ENCODE measurements around the gene CPT1B. TPM values are rescaled to one million over a fixed set of nuclear protein-coding genes. Genes with fewer than 3 reads are reported as not detected.
"Not testable (repeated sequence)": the region's sequence is repeated elsewhere in the genome, so short reads cannot be mapped to it uniquely, and the experiment has no call there.

The CPT1B gene
- total RNA-seq, 1 donor from 2014 or later: 27.1 TPM

GRCh38 chr22:50548040-50548920 is 29.9 kb downstream of the CPT1B start:
- peaks cover 5 to 16% (median 5%) of the 10 kb centered on the region in 3 donors for H3K4me1 ChIP-seq (ENCODE audit: control insufficient read depth in 3 of 3, insufficient read depth in 3 of 3, low read length in 3 of 3)
- no peak overlapping the region for H3K4me3 ChIP-seq (ENCODE audit: low read length in 3 of 3)
- peaks cover 50 to 75% (median 62%) of the 10 kb centered on the region in 3 donors for H3K27me3 ChIP-seq (ENCODE audit: control insufficient read depth in 3 of 3, insufficient read depth in 3 of 3, low read length in 3 of 3)
- H3K27ac ChIP-seq (ENCODE audit: low read depth, low read length): no peak overlapping the region
- no peaks in the 10 kb centered on the region for H3K36me3 ChIP-seq (ENCODE audit: control insufficient read depth in 3 of 3, insufficient read depth in 3 of 3, low read length in 3 of 3)
- no peak overlapping the region for H3K9ac ChIP-seq (ENCODE audit: low read depth in 1 of 3, low read length in 3 of 3)
- H3K9me3 ChIP-seq (ENCODE audit: control insufficient read depth in 3 of 3, low read length in 3 of 3): no peaks in the 10 kb centered on the region

- H3K27me3 ChIP-seq (ENCODE audit: control insufficient read depth in 3 of 3, insufficient read depth in 3 of 3, low read length in 3 of 3): peaks cover 53 to 75% (median 62%) of the 10 kb centered on the region in 3 donors
These were observed 30.8 kb downstream of the CPT1B start for GRCh38 chr22:50547263-50547985.

GRCh38 chr22:50546326-50547262 is 31.6 kb downstream of the CPT1B start:
- Histone ChIP-seq H3K27me3 (ENCODE audit: control insufficient read depth in 3 of 3, insufficient read depth in 3 of 3, low read length in 3 of 3) (peaks cover 54 to 69% (median 59%) of the 10 kb centered on the region in 3 donors), H3K9ac (ENCODE audit: low read depth in 1 of 3, low read length in 3 of 3) (no peak overlapping the region), H3K4me3 (ENCODE audit: low read length in 3 of 3) (no peak overlapping the region), H3K27ac (ENCODE audit: low read depth, low read length) (no peak overlapping the region), H3K9me3 (ENCODE audit: control insufficient read depth in 3 of 3, low read length in 3 of 3) (no peaks in the 10 kb centered on the region), H3K36me3 (ENCODE audit: control insufficient read depth in 3 of 3, insufficient read depth in 3 of 3, low read length in 3 of 3) (no peaks in the 10 kb centered on the region), H3K4me1 (ENCODE audit: control insufficient read depth in 3 of 3, insufficient read depth in 3 of 3, low read length in 3 of 3) (peaks cover 5 to 16% (median 5%) of the 10 kb centered on the region in 3 donors)

More at GRCh38 chr22:50547263-50547985, 30.8 kb downstream of the CPT1B start:
- no peaks in the 10 kb centered on the region for H3K36me3 ChIP-seq (ENCODE audit: control insufficient read depth in 3 of 3, insufficient read depth in 3 of 3, low read length in 3 of 3)
- H3K9ac ChIP-seq (ENCODE audit: low read depth in 1 of 3, low read length in 3 of 3): no peak overlapping the region
- peaks cover 5 to 16% (median 5%) of the 10 kb centered on the region in 3 donors for H3K4me1 ChIP-seq (ENCODE audit: control insufficient read depth in 3 of 3, insufficient read depth in 3 of 3, low read length in 3 of 3)
- no peaks in the 10 kb centered on the region for H3K9me3 ChIP-seq (ENCODE audit: control insufficient read depth in 3 of 3, low read length in 3 of 3)
- no peak overlapping the region for H3K4me3 ChIP-seq (ENCODE audit: low read length in 3 of 3)
- H3K27ac ChIP-seq (ENCODE audit: low read depth, low read length): no peak overlapping the region

GRCh38 chr22:50545522-50546325 is 32.5 kb downstream of the CPT1B start, which contains the start of gene KLHDC7B:
Gene KLHDC7B, plus strand, starts transcription at chr22:50545899. Its CDS starts 345 bp downstream, at chr22:50546244.
- no peak within 1 kb of the TSS for H3K27ac ChIP-seq (ENCODE audit: low read depth, low read length)
- H3K4me1 ChIP-seq (ENCODE audit: control insufficient read depth in 3 of 3, insufficient read depth in 3 of 3, low read length in 3 of 3): peaks cover 5 to 16% (median 5%) of the 10 kb centered on the region in 3 donors
- no peak within 1 kb of the TSS for H3K9ac ChIP-seq (ENCODE audit: low read depth in 1 of 3, low read length in 3 of 3)
- H3K36me3 ChIP-seq (ENCODE audit: control insufficient read depth in 3 of 3, insufficient read depth in 3 of 3, low read length in 3 of 3): no peaks in the 10 kb centered on the region
- H3K4me3 ChIP-seq (ENCODE audit: low read length in 3 of 3): no peak within 1 kb of the TSS
- H3K9me3 ChIP-seq (ENCODE audit: control insufficient read depth in 3 of 3, low read length in 3 of 3): no peaks in the 10 kb centered on the region
- peaks cover 53 to 61% (median 54%) of the 10 kb centered on the region in 3 donors for H3K27me3 ChIP-seq (ENCODE audit: control insufficient read depth in 3 of 3, insufficient read depth in 3 of 3, low read length in 3 of 3)

GRCh38 chr22:50544746-50545253 is 33.4 kb downstream of the CPT1B start:
- peaks cover 47 to 53% (median 49%) of the 10 kb centered on the region in 3 donors for H3K27me3 ChIP-seq (ENCODE audit: control insufficient read depth in 3 of 3, insufficient read depth in 3 of 3, low read length in 3 of 3)
- no peaks in the 10 kb centered on the region for H3K9me3 ChIP-seq (ENCODE audit: control insufficient read depth in 3 of 3, low read length in 3 of 3)
- H3K27ac ChIP-seq (ENCODE audit: low read depth, low read length): no peak overlapping the region
- peaks cover 5 to 16% (median 5%) of the 10 kb centered on the region in 3 donors for H3K4me1 ChIP-seq (ENCODE audit: control insufficient read depth in 3 of 3, insufficient read depth in 3 of 3, low read length in 3 of 3)
- no peaks in the 10 kb centered on the region for H3K36me3 ChIP-seq (ENCODE audit: control insufficient read depth in 3 of 3, insufficient read depth in 3 of 3, low read length in 3 of 3)
- H3K4me3 ChIP-seq (ENCODE audit: low read length in 3 of 3): no peak overlapping the region
- H3K9ac ChIP-seq (ENCODE audit: low read depth in 1 of 3, low read length in 3 of 3): peak overlapping the region in 1 of 3 donors; percentile 54

- Histone ChIP-seq H3K4me1 (ENCODE audit: control insufficient read depth in 3 of 3, insufficient read depth in 3 of 3, low read length in 3 of 3) (peaks cover 5 to 17% (median 6%) of the 10 kb centered on the region in 3 donors), H3K9ac (ENCODE audit: low read depth in 1 of 3, low read length in 3 of 3) (peak overlapping the region; percentile 38 to 54 (median 43)), H3K27ac (ENCODE audit: low read depth, low read length) (no peak overlapping the region), H3K27me3 (ENCODE audit: control insufficient read depth in 3 of 3, insufficient read depth in 3 of 3, low read length in 3 of 3) (peaks cover 43 to 49% (median 43%) of the 10 kb centered on the region in 3 donors), H3K9me3 (ENCODE audit: control insufficient read depth in 3 of 3, low read length in 3 of 3) (no peaks in the 10 kb centered on the region), H3K4me3 (ENCODE audit: low read length in 3 of 3) (peak overlapping the region in 1 of 3 donors; percentile 56), H3K36me3 (ENCODE audit: control insufficient read depth in 3 of 3, insufficient read depth in 3 of 3, low read length in 3 of 3) (no peaks in the 10 kb centered on the region)
These were observed 34.0 kb downstream of the CPT1B start for GRCh38 chr22:50544078-50544745.

- no peak overlapping the region for H3K4me3 ChIP-seq (ENCODE audit: low read length in 3 of 3)
These were observed 35.8 kb downstream of the CPT1B start for GRCh38 chr22:50542416-50542927.

GRCh38 chr22:50541667-50542026 is 36.6 kb downstream of the CPT1B start:
- not testable (repeated sequence) for H3K9me3 ChIP-seq (ENCODE audit: control insufficient read depth in 3 of 3, low read length in 3 of 3); H3K36me3 ChIP-seq (ENCODE audit: control insufficient read depth in 3 of 3, insufficient read depth in 3 of 3, low read length in 3 of 3); H3K9ac ChIP-seq (ENCODE audit: low read depth in 1 of 3, low read length in 3 of 3); H3K4me3 ChIP-seq (ENCODE audit: low read length in 3 of 3)
- H3K27me3 ChIP-seq (ENCODE audit: control insufficient read depth in 3 of 3, insufficient read depth in 3 of 3, low read length in 3 of 3): peaks cover 20 to 32% (median 31%) of the 10 kb centered on the region in 3 donors
- peak overlapping the region; percentile 5 for H3K27ac ChIP-seq (ENCODE audit: low read depth, low read length)
- H3K4me1 ChIP-seq (ENCODE audit: control insufficient read depth in 3 of 3, insufficient read depth in 3 of 3, low read length in 3 of 3): peaks cover 5 to 24% (median 8%) of the 10 kb centered on the region in 3 donors

More at GRCh38 chr22:50542416-50542927, 35.8 kb downstream of the CPT1B start:
- Histone ChIP-seq H3K9ac (ENCODE audit: low read depth in 1 of 3, low read length in 3 of 3) (no peak overlapping the region), H3K27me3 (ENCODE audit: control insufficient read depth in 3 of 3, insufficient read depth in 3 of 3, low read length in 3 of 3) (peaks cover 28 to 37% (median 34%) of the 10 kb centered on the region in 3 donors), H3K4me1 (ENCODE audit: control insufficient read depth in 3 of 3, insufficient read depth in 3 of 3, low read length in 3 of 3) (peaks cover 5 to 24% (median 8%) of the 10 kb centered on the region in 3 donors), H3K9me3 (ENCODE audit: control insufficient read depth in 3 of 3, low read length in 3 of 3) (no peaks in the 10 kb centered on the region), H3K36me3 (ENCODE audit: control insufficient read depth in 3 of 3, insufficient read depth in 3 of 3, low read length in 3 of 3) (no peaks in the 10 kb centered on the region), H3K27ac (ENCODE audit: low read depth, low read length) (peak overlapping the region; percentile 52)

All from skeletal muscle tissue (tissue), 4 donors.